ENCODE measurements around the gene LMO7. TPM values are rescaled to one million over a fixed set of nuclear protein-coding genes. Genes with fewer than 3 reads are reported as not detected.

Gene LMO7
- total RNA-seq, 1 experiment from 2014 or later = 20.4 TPM

- no peak overlapping the region for H2BK15ac ChIP-seq (ENCODE audit: low read depth, low read length)
- H3K9me3 ChIP-seq (ENCODE audit: control insufficient read depth, low read depth, low read length) = no peaks in the 10 kb centered on the region
- H2BK20ac ChIP-seq (ENCODE audit: low read depth, low read length, poor library complexity, severe bottlenecking) = no peak overlapping the region
- H2AFZ ChIP-seq (ENCODE audit: low read length) = no peak overlapping the region
- H4K8ac ChIP-seq (replicated peaks; ENCODE audit: insufficient read length, low read depth, low read length) = no peak overlapping the region
- no peaks in the 10 kb centered on the region; the same call in 1 of the 2 replicates for H3K4me1 ChIP-seq (ENCODE audit: insufficient read depth, low read length)
- H3K4me2 ChIP-seq (ENCODE audit: insufficient read depth, insufficient read length, low read length) = no peak overlapping the region
- no peaks in the 10 kb centered on the region for H3K79me2 ChIP-seq (ENCODE audit: insufficient read depth, low read length)
- Mint-ChIP-seq H3K27ac (peak overlapping the region in 1 of 3 experiments; percentile 4; a peak in 1 of 7 replicates), H3K27me3 (ENCODE audit: low read depth) (no peaks in the 10 kb centered on the region), H3K36me3 (ENCODE audit: insufficient read depth in 1 of 3, low read depth in 3 of 3) (peaks cover 0 to 12% (median 0%) of the 10 kb centered on the region in 3 experiments; a peak in 5 of 7 replicates), H3K9me3 (no peaks in the 10 kb centered on the region; a peak in 2 of 5 replicates), H3K4me1 (peaks cover 26 to 28% of the 10 kb centered on the region in 2 experiments), H3K4me3 (no peak overlapping the region)
- H4K5ac ChIP-seq (ENCODE audit: insufficient read length, low read depth, low read length) = no peak overlapping the region
- H3T11ph ChIP-seq (ENCODE audit: low read length) = no peak overlapping the region
- no peak overlapping the region for H3K56ac ChIP-seq (ENCODE audit: insufficient read length, low read depth, low read length)
- H3K23me2 ChIP-seq (ENCODE audit: insufficient read length, low read depth, low read length, poor library complexity, severe bottlenecking) = no peaks in the 10 kb centered on the region
- H2BK120ac ChIP-seq (ENCODE audit: low read depth, low read length, poor library complexity, severe bottlenecking) = no peak overlapping the region
- no peak overlapping the region for H3K9ac ChIP-seq (ENCODE audit: extremely low read depth, insufficient read length, low read length)
- no peak overlapping the region for H3K14ac ChIP-seq (ENCODE audit: insufficient read depth, low read length)
- no peak overlapping the region for H4K91ac ChIP-seq (ENCODE audit: insufficient read length, low read depth, low read length)
- no peak overlapping the region for H3K23ac ChIP-seq (ENCODE audit: insufficient read length, low read depth, low read length)
- H3K4ac ChIP-seq (ENCODE audit: low read depth, low read length) = no peak overlapping the region
- H3K18ac ChIP-seq (ENCODE audit: insufficient read length, low read depth, low read length) = no peak overlapping the region
- no peaks in the 10 kb centered on the region; the same call in 1 of the 2 replicates for H3K27me3 ChIP-seq (ENCODE audit: insufficient read depth, low read length)
- no peaks in the 10 kb centered on the region for H4K20me1 ChIP-seq (ENCODE audit: control insufficient read depth, insufficient read depth, insufficient read length)
- no CpG with 5 or more reads among the region's 5 CpGs for WGBS (ENCODE audit: extremely low coverage, insufficient read length, low lambda C conversion rate)
- DNase-seq = no peak
- no peaks in the 10 kb centered on the region for H3K79me1 ChIP-seq (ENCODE audit: insufficient read depth, low read depth, low read length, poor library complexity, severe bottlenecking)
- H3K27ac ChIP-seq (ENCODE audit: insufficient read length, low read depth, low read length) = no peak overlapping the region
- no peak overlapping the region for H2BK5ac ChIP-seq (ENCODE audit: insufficient read length, low read length)
- no peak for TF ChIP-seq CTCF (conservative IDR thresholded peaks at IDR 0.05)
- no peak overlapping the region for H2BK12ac ChIP-seq (ENCODE audit: insufficient read length, low read depth, low read length)
- H2AK5ac ChIP-seq (ENCODE audit: insufficient read length, low read length) = no peak overlapping the region
These were observed 160.7 kb downstream of the LMO7 start for GRCh38 chr13:75796825-75797224.
